ENCODE results near the gene C2CD2L. TPM values are rescaled to one million over a fixed set of nuclear protein-coding genes. Genes with fewer than 3 reads are reported as not detected.

The C2CD2L gene
- total RNA-seq, 3 donors from 2014 or later (not counting 1 experiment from before 2014, with no cell fraction given) = 20.3 to 27.7 (median 25.6) TPM

GRCh38 chr11:119108857-119109221 is 1.7 kb downstream of the C2CD2L start:
- Mint-ChIP-seq H3K9me3 (no peaks in the 10 kb centered on the region), H3K4me1 (peaks cover 34 to 39% of the 10 kb centered on the region in 2 donors), H3K36me3 (no peaks in the 10 kb centered on the region), H3K4me3 (peak overlapping the region; percentile 89), H3K27ac (peak overlapping the region; percentile 79 to 91), H3K27me3 (ENCODE audit: low read depth in 2 of 2) (no peaks in the 10 kb centered on the region)
- peaks cover 26% of the 10 kb centered on the region for H3K36me3 ChIP-seq (ENCODE audit: control insufficient read depth, insufficient read depth, low read length)
- no peaks in the 10 kb centered on the region for H3K27me3 ChIP-seq (ENCODE audit: control insufficient read depth, insufficient read depth, low read length)
- peaks cover 35% of the 10 kb centered on the region for H3K4me1 ChIP-seq (ENCODE audit: control insufficient read depth, insufficient read depth, low read length)
- H3K4me3 ChIP-seq (ENCODE audit: low read length) = peak overlapping the region; percentile 76
- WGBS (ENCODE audit: insufficient coverage) = 89% methylated on average over 2 of the region's 2 CpGs
- DNase-seq (no peak), ATAC-seq (no peak)
- TF ChIP-seq CTCF (IDR thresholded peaks at IDR 0.05) = no peak
- H3K27ac ChIP-seq (ENCODE audit: low read length) = no peak overlapping the region
- H3K9me3 ChIP-seq (ENCODE audit: control insufficient read depth, insufficient read depth, low read length) = no peaks in the 10 kb centered on the region
- intact Hi-C loops (cut with micrococcal nuclease) = no loop called here

- H3K4me1 Mint-ChIP-seq = peaks cover 34 to 39% of the 10 kb centered on the region in 2 donors
- H3K27ac ChIP-seq (ENCODE audit: low read length) = no peak overlapping the region
- no peak overlapping the region for H3K4me3 ChIP-seq (ENCODE audit: low read length)
- H3K9me3 ChIP-seq (ENCODE audit: control insufficient read depth, insufficient read depth, low read length) = no peaks in the 10 kb centered on the region
- no peaks in the 10 kb centered on the region for H3K9me3 Mint-ChIP-seq
- no peak for DNase-seq
- H3K27me3 Mint-ChIP-seq (ENCODE audit: low read depth in 2 of 2) = no peaks in the 10 kb centered on the region
- no peaks in the 10 kb centered on the region for H3K27me3 ChIP-seq (ENCODE audit: control insufficient read depth, insufficient read depth, low read length)
- H3K4me1 ChIP-seq (ENCODE audit: control insufficient read depth, insufficient read depth, low read length) = peaks cover 35% of the 10 kb centered on the region
- WGBS (ENCODE audit: insufficient coverage) = 96% methylated on average over 3 of the region's 3 CpGs
- H3K36me3 Mint-ChIP-seq = no peaks in the 10 kb centered on the region
- peak overlapping the region; percentile 79 to 91 for H3K27ac Mint-ChIP-seq
- intact Hi-C loops (cut with micrococcal nuclease) = no loop called here
- no peak for ATAC-seq
- H3K36me3 ChIP-seq (ENCODE audit: control insufficient read depth, insufficient read depth, low read length) = peaks cover 32% of the 10 kb centered on the region
- no peak for TF ChIP-seq CTCF (IDR thresholded peaks at IDR 0.05)
- peak overlapping the region; percentile 89 for H3K4me3 Mint-ChIP-seq
These were observed 2.7 kb downstream of the C2CD2L start for GRCh38 chr11:119109843-119110242.

- DNase-seq (no peak), ATAC-seq (no peak)
- no peak overlapping the region for H3K27ac ChIP-seq (ENCODE audit: low read length)
- Mint-ChIP-seq H3K36me3 (peaks cover 4% of the 10 kb centered on the region), H3K27ac (peak overlapping the region in 1 of 2 donors; percentile 91), H3K27me3 (ENCODE audit: low read depth in 2 of 2) (no peaks in the 10 kb centered on the region), H3K9me3 (no peaks in the 10 kb centered on the region), H3K4me3 (no peak overlapping the region), H3K4me1 (peaks cover 34 to 42% of the 10 kb centered on the region in 2 donors)
- H3K9me3 ChIP-seq (ENCODE audit: control insufficient read depth, insufficient read depth, low read length) = no peaks in the 10 kb centered on the region
- H3K36me3 ChIP-seq (ENCODE audit: control insufficient read depth, insufficient read depth, low read length) = peaks cover 35% of the 10 kb centered on the region
- 95% methylated on average over 7 of the region's 10 CpGs for WGBS (ENCODE audit: insufficient coverage)
- TF ChIP-seq CTCF (IDR thresholded peaks at IDR 0.05) = no peak
- no peak overlapping the region for H3K4me3 ChIP-seq (ENCODE audit: low read length)
- intact Hi-C loops (cut with micrococcal nuclease) = no loop called here
- no peaks in the 10 kb centered on the region for H3K27me3 ChIP-seq (ENCODE audit: control insufficient read depth, insufficient read depth, low read length)
- peaks cover 35% of the 10 kb centered on the region for H3K4me1 ChIP-seq (ENCODE audit: control insufficient read depth, insufficient read depth, low read length)
These were observed 3.3 kb downstream of the C2CD2L start for GRCh38 chr11:119110439-119110838.

- Mint-ChIP-seq H3K27me3 (ENCODE audit: low read depth in 2 of 2) (no peaks in the 10 kb centered on the region), H3K4me1 (peaks cover 31 to 36% of the 10 kb centered on the region in 2 donors), H3K9me3 (no peaks in the 10 kb centered on the region), H3K36me3 (peaks cover 6% of the 10 kb centered on the region), H3K4me3 (no peak overlapping the region), H3K27ac (no peak overlapping the region)
- Histone ChIP-seq H3K4me1 (ENCODE audit: control insufficient read depth, insufficient read depth, low read length) (peaks cover 34% of the 10 kb centered on the region), H3K9me3 (ENCODE audit: control insufficient read depth, insufficient read depth, low read length) (no peaks in the 10 kb centered on the region), H3K27me3 (ENCODE audit: control insufficient read depth, insufficient read depth, low read length) (no peaks in the 10 kb centered on the region), H3K4me3 (ENCODE audit: low read length) (no peak overlapping the region), H3K36me3 (ENCODE audit: control insufficient read depth, insufficient read depth, low read length) (peaks cover 42% of the 10 kb centered on the region), H3K27ac (ENCODE audit: low read length) (no peak overlapping the region)
- ATAC-seq (no peak), DNase-seq (no peak)
- WGBS (ENCODE audit: insufficient coverage) = 97% methylated on average over 11 of the region's 11 CpGs
- intact Hi-C loops (cut with micrococcal nuclease) = no loop called here
- no peak for TF ChIP-seq CTCF (IDR thresholded peaks at IDR 0.05)
These were observed 4.3 kb downstream of the C2CD2L start for GRCh38 chr11:119111361-119111925.
